ENCODE results near the gene GALR1.
A peak's percentile ranks its signal among the peaks of the same experiment; 100 is the strongest.

The GALR1 gene

GRCh38 chr18:77249569-77250500, at the start of gene GALR1:
Gene GALR1 (plus strand): TSS chr18:77249848. CDS start chr18:77250549, 701 bp downstream.
- Histone ChIP-seq H3K9me3 (ENCODE audit: control insufficient read depth, insufficient read depth, low read length) (peaks cover 2% of the 10 kb centered on the region; the same call in 1 of the 2 replicates), H3K4me1 (ENCODE audit: insufficient read depth, low read length) (peaks cover 17% of the 10 kb centered on the region), H3K9ac (ENCODE audit: low read depth, low read length) (peak within 1 kb of the TSS; percentile 68), H3K36me3 (ENCODE audit: insufficient read depth, low read length) (no peaks in the 10 kb centered on the region)

GRCh38 chr18:77201506-77201905, 48.1 kb upstream of the GALR1 start:
- Histone ChIP-seq H3K9me3 (ENCODE audit: control insufficient read depth, insufficient read depth, low read length) (no peaks in the 10 kb centered on the region), H3K9ac (ENCODE audit: low read depth, low read length) (no peak overlapping the region), H3K4me1 (ENCODE audit: insufficient read depth, low read length) (no peaks in the 10 kb centered on the region), H3K36me3 (ENCODE audit: insufficient read depth, low read length) (no peaks in the 10 kb centered on the region)

- H3K9me3 ChIP-seq (ENCODE audit: control insufficient read depth, insufficient read depth, low read length): no peaks in the 10 kb centered on the region
- H3K9ac ChIP-seq (ENCODE audit: low read depth, low read length): no peak overlapping the region
These were observed 47.3 kb upstream of the GALR1 start for GRCh38 chr18:77202329-77202728.

GRCh38 chr18:77203071-77203470, 46.6 kb upstream of the GALR1 start:
- Histone ChIP-seq H3K9ac (ENCODE audit: low read depth, low read length) (no peak overlapping the region), H3K4me1 (ENCODE audit: insufficient read depth, low read length) (no peaks in the 10 kb centered on the region), H3K9me3 (ENCODE audit: control insufficient read depth, insufficient read depth, low read length) (no peaks in the 10 kb centered on the region)

More at GRCh38 chr18:77202329-77202728, 47.3 kb upstream of the GALR1 start:
- Histone ChIP-seq H3K36me3 (ENCODE audit: insufficient read depth, low read length) (no peaks in the 10 kb centered on the region), H3K4me1 (ENCODE audit: insufficient read depth, low read length) (no peaks in the 10 kb centered on the region)

GRCh38 chr18:77203851-77204250, 45.8 kb upstream of the GALR1 start:
- H3K4me1 ChIP-seq (ENCODE audit: insufficient read depth, low read length): no peaks in the 10 kb centered on the region
- no peak overlapping the region for H3K9ac ChIP-seq (ENCODE audit: low read depth, low read length)
- H3K36me3 ChIP-seq (ENCODE audit: insufficient read depth, low read length): no peaks in the 10 kb centered on the region
- no peaks in the 10 kb centered on the region for H3K9me3 ChIP-seq (ENCODE audit: control insufficient read depth, insufficient read depth, low read length)

More at GRCh38 chr18:77203071-77203470, 46.6 kb upstream of the GALR1 start:
- no peaks in the 10 kb centered on the region for H3K36me3 ChIP-seq (ENCODE audit: insufficient read depth, low read length)

GRCh38 chr18:77205769-77206168, 43.9 kb upstream of the GALR1 start:
- no peak overlapping the region for H3K9ac ChIP-seq (ENCODE audit: low read depth, low read length)
- H3K9me3 ChIP-seq (ENCODE audit: control insufficient read depth, insufficient read depth, low read length): no peaks in the 10 kb centered on the region
- H3K36me3 ChIP-seq (ENCODE audit: insufficient read depth, low read length): no peaks in the 10 kb centered on the region
- no peaks in the 10 kb centered on the region for H3K4me1 ChIP-seq (ENCODE audit: insufficient read depth, low read length)

- Histone ChIP-seq H3K9me3 (ENCODE audit: control insufficient read depth, insufficient read depth, low read length) (no peaks in the 10 kb centered on the region), H3K9ac (ENCODE audit: low read depth, low read length) (no peak overlapping the region), H3K36me3 (ENCODE audit: insufficient read depth, low read length) (no peaks in the 10 kb centered on the region), H3K4me1 (ENCODE audit: insufficient read depth, low read length) (no peaks in the 10 kb centered on the region)
These were observed 42.8 kb upstream of the GALR1 start for GRCh38 chr18:77206676-77207374.

GRCh38 chr18:77207540-77207939, 42.1 kb upstream of the GALR1 start:
- Histone ChIP-seq H3K9me3 (ENCODE audit: control insufficient read depth, insufficient read depth, low read length) (no peaks in the 10 kb centered on the region), H3K9ac (ENCODE audit: low read depth, low read length) (no peak overlapping the region), H3K4me1 (ENCODE audit: insufficient read depth, low read length) (no peaks in the 10 kb centered on the region), H3K36me3 (ENCODE audit: insufficient read depth, low read length) (no peaks in the 10 kb centered on the region)

- H3K4me1 ChIP-seq (ENCODE audit: insufficient read depth, low read length): no peaks in the 10 kb centered on the region
- H3K9me3 ChIP-seq (ENCODE audit: control insufficient read depth, insufficient read depth, low read length): no peaks in the 10 kb centered on the region
- H3K9ac ChIP-seq (ENCODE audit: low read depth, low read length): no peak overlapping the region
- no peaks in the 10 kb centered on the region for H3K36me3 ChIP-seq (ENCODE audit: insufficient read depth, low read length)
These were observed 40.7 kb upstream of the GALR1 start for GRCh38 chr18:77208964-77209363.

GRCh38 chr18:77209587-77209986, 40.1 kb upstream of the GALR1 start:
- no peak overlapping the region for H3K9ac ChIP-seq (ENCODE audit: low read depth, low read length)
- no peaks in the 10 kb centered on the region for H3K4me1 ChIP-seq (ENCODE audit: insufficient read depth, low read length)
- H3K9me3 ChIP-seq (ENCODE audit: control insufficient read depth, insufficient read depth, low read length): no peaks in the 10 kb centered on the region
- no peaks in the 10 kb centered on the region for H3K36me3 ChIP-seq (ENCODE audit: insufficient read depth, low read length)

GRCh38 chr18:77210249-77210648, 39.4 kb upstream of the GALR1 start:
- Histone ChIP-seq H3K9ac (ENCODE audit: low read depth, low read length) (no peak overlapping the region), H3K36me3 (ENCODE audit: insufficient read depth, low read length) (no peaks in the 10 kb centered on the region), H3K4me1 (ENCODE audit: insufficient read depth, low read length) (no peaks in the 10 kb centered on the region), H3K9me3 (ENCODE audit: control insufficient read depth, insufficient read depth, low read length) (no peaks in the 10 kb centered on the region)

- H3K4me1 ChIP-seq (ENCODE audit: insufficient read depth, low read length): 0 out of 2 replicates have a peak, but pooled peaks cover 5% of the 10 kb centered on the region
- no peaks in the 10 kb centered on the region for H3K36me3 ChIP-seq (ENCODE audit: insufficient read depth, low read length)
- H3K9me3 ChIP-seq (ENCODE audit: control insufficient read depth, insufficient read depth, low read length): no peaks in the 10 kb centered on the region
- H3K9ac ChIP-seq (ENCODE audit: low read depth, low read length): no peak overlapping the region
These were observed 31.0 kb upstream of the GALR1 start for GRCh38 chr18:77218642-77219041.

GRCh38 chr18:77220726-77221125, 28.9 kb upstream of the GALR1 start:
- H3K36me3 ChIP-seq (ENCODE audit: insufficient read depth, low read length): no peaks in the 10 kb centered on the region
- H3K4me1 ChIP-seq (ENCODE audit: insufficient read depth, low read length): 0 out of 2 replicates have a peak, but pooled peaks cover 5% of the 10 kb centered on the region

GRCh38 chr18:77222464-77222863, 27.2 kb upstream of the GALR1 start:
- Histone ChIP-seq H3K9ac (ENCODE audit: low read depth, low read length) (no peak overlapping the region), H3K4me1 (ENCODE audit: insufficient read depth, low read length) (0 out of 2 replicates have a peak, but pooled peaks cover 5% of the 10 kb centered on the region), H3K36me3 (ENCODE audit: insufficient read depth, low read length) (no peaks in the 10 kb centered on the region), H3K9me3 (ENCODE audit: control insufficient read depth, insufficient read depth, low read length) (no peaks in the 10 kb centered on the region)

More at GRCh38 chr18:77220726-77221125, 28.9 kb upstream of the GALR1 start:
- H3K9me3 ChIP-seq (ENCODE audit: control insufficient read depth, insufficient read depth, low read length): no peaks in the 10 kb centered on the region
- H3K9ac ChIP-seq (ENCODE audit: low read depth, low read length): no peak overlapping the region
